HepG2 (cell line): Measurements from ENCODE around the gene MTG1. TPM values are rescaled to one million over a fixed set of nuclear protein-coding genes. Genes with fewer than 3 reads are reported as not detected.

ENCODE experiments used
- ARID2 ChIP-seq: sonication (generic); formaldehyde crosslinking; IDR thresholded peaks from 2 replicates; pipeline ENCODE4 v1.8.1; 2022; ENCODE audit warnings: mild to moderate bottlenecking, missing genetic modification reagents, borderline replicate concordance
- BHLHE40 ChIP-seq: IDR thresholded peaks from 2 replicates; pipeline ENCODE4 v1.6.1; 2011; ENCODE audit warnings: low read length, improper control_type of control experiment
- EEA1 ChIP-seq: sonication (generic); formaldehyde crosslinking; IDR thresholded peaks from 2 replicates; pipeline ENCODE4 v1.5.1; 2020; ENCODE audit warnings: mild to moderate bottlenecking, missing genetic modification reagents, borderline replicate concordance
- FIP1L1 ChIP-seq: fragments of 200-400 bp; formaldehyde crosslinking; IDR thresholded peaks from 2 replicates; pipeline ENCODE4 v1.6.1; 2018; ENCODE audit warnings: low read depth, mild to moderate bottlenecking, low read length, moderate library complexity, borderline replicate concordance; ENCODE audit not compliant: insufficient read depth
- FOXA3 ChIP-seq: IDR thresholded peaks from 2 replicates; pipeline ENCODE4 v1.6.1; 2016; ENCODE audit warnings: missing genetic modification reagents, missing compliant biosample characterization
- MAFG ChIP-seq: sonication (generic); formaldehyde crosslinking; IDR thresholded peaks from 2 replicates; pipeline ENCODE4 v1.5.1; 2020; ENCODE audit warnings: mild to moderate bottlenecking, missing genetic modification reagents
- NR2F6 ChIP-seq, 2 experiments: IDR thresholded peaks; 2 replicates each; pipeline ENCODE4 v1.6.1; 2016; ENCODE audit warnings: antibody characterized with exemption in 1 of 2, mild to moderate bottlenecking in 1 of 2
- SOX5 ChIP-seq: IDR thresholded peaks from 2 replicates; pipeline ENCODE4 v1.6.1; 2016; ENCODE audit warnings: borderline replicate concordance
- SP4 ChIP-seq: sonication (generic); formaldehyde crosslinking; IDR thresholded peaks from 2 replicates; pipeline ENCODE4 v1.8.1; 2023; ENCODE audit warnings: mild to moderate bottlenecking, missing genetic modification reagents
- SRSF1 ChIP-seq: fragments of 200-400 bp; formaldehyde crosslinking; optimal IDR thresholded peaks from 2 replicates; pipeline ENCODE3; 2017; ENCODE audit warnings: mild to moderate bottlenecking, low read depth, low read length, moderate library complexity
- TSC22D2 ChIP-seq: sonication (generic); formaldehyde crosslinking; IDR thresholded peaks from 2 replicates; pipeline ENCODE4 v1.5.1; 2020; ENCODE audit warnings: missing genetic modification reagents, mild to moderate bottlenecking, borderline replicate concordance
- XRCC5 ChIP-seq: fragments of 200-400 bp; formaldehyde crosslinking; optimal IDR thresholded peaks from 2 replicates; pipeline ENCODE3; 2017; ENCODE audit warnings: mild to moderate bottlenecking, low read length
- ZBTB1 ChIP-seq: sonication (generic); formaldehyde crosslinking; IDR thresholded peaks from 2 replicates; pipeline ENCODE4 v1.4.0; 2020; ENCODE audit warnings: missing genetic modification reagents, borderline replicate concordance
- ZNF354B ChIP-seq: sonication (generic); formaldehyde crosslinking; IDR thresholded peaks from 2 replicates; pipeline ENCODE4 v1.8.0; 2022; ENCODE audit warnings: mild to moderate bottlenecking, missing genetic modification reagents
- ZNF44 ChIP-seq: sonication (generic); formaldehyde crosslinking; IDR thresholded peaks from 2 replicates; pipeline ENCODE4 v1.5.1; 2020; ENCODE audit warnings: mild to moderate bottlenecking, missing genetic modification reagents
- ZNF501 ChIP-seq: sonication (generic); formaldehyde crosslinking; IDR thresholded peaks from 2 replicates; pipeline ENCODE4 v1.5.1; 2020; ENCODE audit warnings: mild to moderate bottlenecking, moderate library complexity, missing genetic modification reagents
- ZNF713 ChIP-seq: sonication (generic); formaldehyde crosslinking; IDR thresholded peaks from 2 replicates; pipeline ENCODE4 v1.4.0; 2020; ENCODE audit warnings: mild to moderate bottlenecking, missing genetic modification reagents
- ZNF768 ChIP-seq: sonication (generic); formaldehyde crosslinking; IDR thresholded peaks from 2 replicates; pipeline ENCODE4 v1.4.0; 2020; ENCODE audit warnings: missing genetic modification reagents
- ZNF816 ChIP-seq: sonication (generic); formaldehyde crosslinking; IDR thresholded peaks from 2 replicates; pipeline ENCODE4 v1.8.0; 2022; ENCODE audit warnings: missing genetic modification reagents, mild to moderate bottlenecking, borderline replicate concordance
- ZSCAN12 ChIP-seq: sonication (generic); formaldehyde crosslinking; IDR thresholded peaks from 2 replicates; pipeline ENCODE4 v1.9.0; 2021; ENCODE audit warnings: mild to moderate bottlenecking, missing genetic modification reagents
- ZSCAN20 ChIP-seq: sonication (generic); formaldehyde crosslinking; IDR thresholded peaks from 2 replicates; pipeline ENCODE4 v1.4.0; 2020; ENCODE audit warnings: missing genetic modification reagents, mild to moderate bottlenecking, borderline replicate concordance
- ZZZ3 ChIP-seq: sonication (generic); formaldehyde crosslinking; IDR thresholded peaks from 2 replicates; pipeline ENCODE4 v1.4.0; 2020; ENCODE audit warnings: missing genetic modification reagents, mild to moderate bottlenecking, borderline replicate concordance
- polyA plus RNA-seq, 8 experiments: library from polyadenylated mRNA; depleted of rRNA in 3 of 8; stranded (reverse) in 7 of 8; unstranded in 1 of 8; fragments of >200 nt; fragmentation: Illumina TruSeq in 4 of 8; extraction: Trizol in 4 of 8; gene quantifications; 2 replicates each; pipeline versions ENCODE4 v1.2.1 to v1.2.3, GENCODE V29; 2011 to 2016; ENCODE audit warnings: low read depth in 4 of 8, missing spikeins in 1 of 8, mixed read lengths in 1 of 8; ENCODE audit not compliant: insufficient read depth in 1 of 8
- total RNA-seq, 5 experiments: library from RNA; depleted of rRNA; stranded (reverse); fragments of >200 nt; fragmentation: Illumina TruSeq; extraction: Trizol; gene quantifications; 2 replicates each; pipeline ENCODE4 v1.2.3, GENCODE V29; 2016; ENCODE audit warnings: low read depth in 1 of 5
- TF ChIP-seq, protein P1 (sequence below): sonication (generic); formaldehyde crosslinking; IDR thresholded peaks from 2 replicates; pipeline ENCODE4 v1.9.0; 2021; ENCODE audit warnings: missing genetic modification reagents, mild to moderate bottlenecking, borderline replicate concordance
- TF ChIP-seq, protein P2 (sequence below): sonication (generic); formaldehyde crosslinking; IDR thresholded peaks from 2 replicates; pipeline ENCODE4 v1.8.1; 2023; ENCODE audit warnings: mild to moderate bottlenecking, missing genetic modification reagents

Gene MTG1
- total and polyA plus RNA-seq, 2 of the 13 experiments (the other 11 are each of a cell fraction or from before 2014, with no cell fraction given), result 42.0 to 103 TPM

GRCh38 chr10:133394064-133394663 is at the start of gene MTG1 (continued):
- TF ChIP-seq NR2F6 (IDR thresholded peaks at IDR 0.05) (no peak), NR2F6 (CRISPR knock-in tag; IDR thresholded peaks at IDR 0.05) (peak; percentile 83), FIP1L1 (0 out of 2 replicates have a peak, but pooled peaks have one; percentile 39), TSC22D2 (peak; percentile 31; the same call in 1 of the 2 replicates), ZNF501 (CRISPR knock-in tag) (peak; percentile 83), XRCC5 (peak; percentile 80), EEA1 (peak; percentile 97; the same call in 1 of the 2 replicates), SP4 (CRISPR knock-in tag) (peak; percentile 88), BHLHE40 (peak; percentile 14; the same call in 1 of the 2 replicates), MAFG (CRISPR knock-in tag) (no peak), ZNF713 (peak; percentile 90; the same call in 1 of the 2 replicates), ZNF816 (CRISPR knock-in tag) (peak; percentile 93), ZSCAN12 (CRISPR knock-in tag) (no peak; the same call in 1 of the 2 replicates), ZNF354B (CRISPR knock-in tag) (no peak), ZNF44 (CRISPR knock-in tag) (no peak), SOX5 (CRISPR knock-in tag) (0 out of 2 replicates have a peak, but pooled peaks have one; percentile 17), ZNF768 (peak; percentile 88; the same call in 1 of the 2 replicates), ZBTB1 (CRISPR knock-in tag) (peak; percentile 95), FOXA3 (CRISPR knock-in tag) (no peak), ARID2 (peak; percentile 68; the same call in 1 of the 2 replicates), SRSF1 (peak; percentile 79), ZZZ3 (CRISPR knock-in tag) (peak; percentile 80), ZSCAN20 (CRISPR knock-in tag) (peak; percentile 64; the same call in 1 of the 2 replicates)
- TF ChIP-seq, protein P1, sequence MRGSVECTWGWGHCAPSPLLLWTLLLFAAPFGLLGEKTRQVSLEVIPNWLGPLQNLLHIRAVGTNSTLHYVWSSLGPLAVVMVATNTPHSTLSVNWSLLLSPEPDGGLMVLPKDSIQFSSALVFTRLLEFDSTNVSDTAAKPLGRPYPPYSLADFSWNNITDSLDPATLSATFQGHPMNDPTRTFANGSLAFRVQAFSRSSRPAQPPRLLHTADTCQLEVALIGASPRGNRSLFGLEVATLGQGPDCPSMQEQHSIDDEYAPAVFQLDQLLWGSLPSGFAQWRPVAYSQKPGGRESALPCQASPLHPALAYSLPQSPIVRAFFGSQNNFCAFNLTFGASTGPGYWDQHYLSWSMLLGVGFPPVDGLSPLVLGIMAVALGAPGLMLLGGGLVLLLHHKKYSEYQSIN (CRISPR knock-in tag), result no peak
- TF ChIP-seq, protein P2, sequence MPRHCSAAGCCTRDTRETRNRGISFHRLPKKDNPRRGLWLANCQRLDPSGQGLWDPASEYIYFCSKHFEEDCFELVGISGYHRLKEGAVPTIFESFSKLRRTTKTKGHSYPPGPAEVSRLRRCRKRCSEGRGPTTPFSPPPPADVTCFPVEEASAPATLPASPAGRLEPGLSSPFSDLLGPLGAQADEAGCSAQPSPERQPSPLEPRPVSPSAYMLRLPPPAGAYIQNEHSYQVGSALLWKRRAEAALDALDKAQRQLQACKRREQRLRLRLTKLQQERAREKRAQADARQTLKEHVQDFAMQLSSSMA (CRISPR knock-in tag), result peak; percentile 99
